Transverse colon (tissue), 3 donors: ENCODE results near the gene TOR1AIP1.

Experiments
- EP300 ChIP-seq: sonication (generic); formaldehyde crosslinking; IDR thresholded peaks from one replicate; pipeline ENCODE4 v1.6.1; 2017; ENCODE audit warnings: antibody characterized with exemption, low read depth
- POLR2A ChIP-seq: fragments of 450-650 bp; IDR thresholded peaks from one replicate; pipeline ENCODE4 v1.6.1; 2016; ENCODE audit warnings: antibody characterized with exemption, mild to moderate bottlenecking, moderate library complexity
- TF ChIP-seq, protein P1 (sequence below), 5 experiments: fragments of 200-600 bp in 3 of 5; fragments of 450-650 bp in 2 of 5; sonication (generic) in 3 of 5; IDR thresholded peaks; 1 replicate in 2 of 5; 2 replicates in 3 of 5; pipeline ENCODE4 v1.5.1; 2016 to 2017; ENCODE audit warnings: antibody characterized with exemption in 5 of 5, inconsistent platforms in 3 of 5, mild to moderate bottlenecking in 2 of 5, moderate library complexity in 1 of 5

DNA sequence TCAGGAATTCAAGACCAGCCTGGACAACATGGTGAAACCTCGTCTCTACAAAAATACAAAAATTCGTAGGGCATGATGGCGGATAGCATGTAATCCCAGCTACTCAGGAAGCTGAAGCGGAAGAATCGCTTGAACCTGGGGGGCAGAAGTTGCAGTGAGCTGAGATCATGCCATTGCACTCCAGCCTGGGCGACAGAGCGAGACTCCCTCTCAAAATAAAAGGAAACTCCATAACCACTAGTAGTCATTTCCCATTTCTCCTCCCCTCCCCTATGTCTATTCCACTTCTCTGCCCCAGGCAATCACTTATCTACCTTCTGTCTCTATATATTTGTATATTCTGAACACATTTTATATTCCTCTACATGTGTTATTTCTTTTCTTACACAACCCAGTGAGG, 68.6 kb downstream of the TOR1AIP1 start:
- TF ChIP-seq, protein P1, sequence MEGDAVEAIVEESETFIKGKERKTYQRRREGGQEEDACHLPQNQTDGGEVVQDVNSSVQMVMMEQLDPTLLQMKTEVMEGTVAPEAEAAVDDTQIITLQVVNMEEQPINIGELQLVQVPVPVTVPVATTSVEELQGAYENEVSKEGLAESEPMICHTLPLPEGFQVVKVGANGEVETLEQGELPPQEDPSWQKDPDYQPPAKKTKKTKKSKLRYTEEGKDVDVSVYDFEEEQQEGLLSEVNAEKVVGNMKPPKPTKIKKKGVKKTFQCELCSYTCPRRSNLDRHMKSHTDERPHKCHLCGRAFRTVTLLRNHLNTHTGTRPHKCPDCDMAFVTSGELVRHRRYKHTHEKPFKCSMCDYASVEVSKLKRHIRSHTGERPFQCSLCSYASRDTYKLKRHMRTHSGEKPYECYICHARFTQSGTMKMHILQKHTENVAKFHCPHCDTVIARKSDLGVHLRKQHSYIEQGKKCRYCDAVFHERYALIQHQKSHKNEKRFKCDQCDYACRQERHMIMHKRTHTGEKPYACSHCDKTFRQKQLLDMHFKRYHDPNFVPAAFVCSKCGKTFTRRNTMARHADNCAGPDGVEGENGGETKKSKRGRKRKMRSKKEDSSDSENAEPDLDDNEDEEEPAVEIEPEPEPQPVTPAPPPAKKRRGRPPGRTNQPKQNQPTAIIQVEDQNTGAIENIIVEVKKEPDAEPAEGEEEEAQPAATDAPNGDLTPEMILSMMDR (IDR thresholded peaks at IDR 0.05) = no peak
- TF ChIP-seq EP300 (no peak), POLR2A (no peak)
